Tibial artery (tissue), 4 donors: ENCODE measurements around the gene PTPRN2.
A peak's percentile ranks its signal among the peaks of the same experiment; 100 is the strongest.

ENCODE experiments used
- DNase-seq, 2 donors: peaks; one replicate each; pipeline ENCODE4 v3.0.0-alpha.2; 2019
- H3K27ac ChIP-seq, 2 donors: fragments of 200-600 bp; sonication (generic) in 1 of 2; 1 replicate in 1 of 2; 2 replicates in 1 of 2; pipeline ENCODE4 v1.5.1; 2018 to 2019; ENCODE audit warnings: mild to moderate bottlenecking in 1 of 2
- H3K27me3 ChIP-seq, 2 donors: fragments of 200-600 bp; sonication (generic) in 1 of 2; one replicate each; pipeline versions ENCODE4 v1.5.1 to v1.6.0; 2016 to 2019
- H3K36me3 ChIP-seq, 3 donors: fragments of 200-600 bp; sonication (generic) in 2 of 3; one replicate each; pipeline ENCODE4 v1.5.1; 2016 to 2019; ENCODE audit warnings: mild to moderate bottlenecking in 2 of 3
- H3K4me1 ChIP-seq, 4 donors: fragments of 200-600 bp; sonication (generic) in 2 of 4; 1 replicate in 3 of 4; 2 replicates in 1 of 4; pipeline ENCODE4 v1.5.1; 2016 to 2019
- H3K4me3 ChIP-seq, 2 donors: fragments of 200-600 bp; sonication (generic) in 1 of 2; 1 replicate in 1 of 2; 2 replicates in 1 of 2; pipeline ENCODE4 v1.5.1; 2018 to 2019; ENCODE audit warnings: mild to moderate bottlenecking in 2 of 2
- H3K9me3 ChIP-seq, 3 donors: fragments of 200-600 bp; sonication (generic) in 1 of 3; one replicate each; pipeline ENCODE4 v1.5.1; 2016 to 2019
- CTCF ChIP-seq, 2 experiments: fragments of 200-600 bp in 1 of 2; fragments of 450-650 bp in 1 of 2; IDR thresholded peaks; one replicate each; pipeline ENCODE4 v1.5.1; 2017 to 2019; ENCODE audit warnings: antibody characterized with exemption in 2 of 2, mild to moderate bottlenecking in 1 of 2, moderate library complexity in 1 of 2
- intact Hi-C: fragments of 100-400 bp; cut with DNase I; formaldehyde crosslinking; loops from one replicate; pipeline ENCODE4 v1.15.0; 2023; ENCODE audit warnings: low total_unique reads

The PTPRN2 gene

DNA sequence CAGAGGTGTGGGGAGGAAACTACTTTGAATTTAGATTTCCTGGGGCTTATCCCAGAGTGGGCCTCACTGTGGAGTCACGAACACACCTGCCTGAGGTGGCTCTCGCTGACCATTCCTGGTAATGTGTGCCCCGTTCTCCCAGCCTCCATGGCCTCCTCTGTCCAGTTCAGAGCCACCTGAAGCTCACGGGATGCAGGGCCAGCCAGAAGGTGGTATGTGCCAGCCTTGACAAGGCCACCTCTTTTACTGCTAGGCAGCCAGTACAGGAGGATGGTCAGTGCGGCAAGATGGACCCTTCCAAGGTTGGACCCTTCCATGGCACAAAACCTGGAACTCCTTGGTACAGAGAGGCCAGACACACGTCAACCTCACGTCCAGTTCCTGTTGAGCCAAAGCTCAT is 1040.5 kb downstream of the PTPRN2 start:
- no peak for TF ChIP-seq CTCF (IDR thresholded peaks at IDR 0.05)
- no peaks in the 10 kb centered on the region for H3K4me1 ChIP-seq
- intact Hi-C loops, result no loop called here
- DNase-seq, result peak; percentile 3 to 28
- no peaks in the 10 kb centered on the region for H3K9me3 ChIP-seq
- H3K27ac ChIP-seq, result no peak overlapping the region
- no peak overlapping the region for H3K4me3 ChIP-seq
- peaks cover 0 to 8% (median 5%) of the 10 kb centered on the region in 3 donors for H3K36me3 ChIP-seq
- peaks cover 0 to 13% of the 10 kb centered on the region in 2 donors for H3K27me3 ChIP-seq

GRCh38 chr7:157545681-157546060 is 1042.0 kb downstream of the PTPRN2 start:
- intact Hi-C loops, result no loop called here
- peak; percentile 2 to 28 for DNase-seq
- Histone ChIP-seq H3K9me3 (no peaks in the 10 kb centered on the region), H3K4me3 (no peak overlapping the region), H3K4me1 (no peaks in the 10 kb centered on the region), H3K36me3 (peaks cover 0 to 8% (median 5%) of the 10 kb centered on the region in 3 donors), H3K27ac (no peak overlapping the region), H3K27me3 (peaks cover 0 to 10% of the 10 kb centered on the region in 2 donors)
- TF ChIP-seq CTCF (IDR thresholded peaks at IDR 0.05), result no peak

DNA sequence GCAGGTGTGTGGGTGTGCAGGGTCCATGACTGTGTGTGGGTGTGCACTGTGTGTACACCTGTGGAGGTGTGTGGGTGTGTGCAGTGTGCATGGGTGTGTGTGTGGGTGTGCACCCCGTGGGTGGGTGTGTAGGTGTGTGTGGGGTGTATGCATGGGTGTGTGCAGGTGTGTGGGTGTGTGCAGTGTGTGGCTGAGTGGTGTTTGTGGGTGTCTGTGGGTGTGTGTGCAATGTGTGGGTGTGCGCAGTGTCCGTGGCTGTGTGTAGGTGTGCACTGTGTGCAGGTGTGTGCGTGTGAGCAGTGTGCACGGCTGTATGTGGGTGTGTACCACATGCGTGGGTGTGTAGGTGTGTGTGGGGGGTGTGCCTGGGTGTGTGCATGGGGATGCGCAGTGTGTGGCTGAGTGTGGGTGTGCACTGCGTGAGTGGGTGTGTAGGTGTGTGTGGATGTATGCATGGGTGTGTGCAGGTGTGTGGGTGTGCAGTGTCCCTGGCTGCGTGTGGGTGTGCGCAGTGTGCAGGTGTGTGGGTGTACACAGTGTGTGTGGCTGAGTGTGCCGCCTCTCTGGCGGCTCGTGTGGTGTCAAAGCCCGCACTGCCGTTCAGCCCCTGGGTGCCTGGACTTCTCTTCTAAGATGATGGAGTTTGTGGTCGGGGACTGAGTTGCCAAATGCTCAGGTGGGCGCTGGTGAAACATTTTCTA is 1042.5 kb downstream of the PTPRN2 start:
- intact Hi-C loops, result no loop called here
- H3K27me3 ChIP-seq, result peaks cover 0 to 4% of the 10 kb centered on the region in 2 donors
- TF ChIP-seq CTCF (IDR thresholded peaks at IDR 0.05), result no peak
- H3K9me3 ChIP-seq, result no peaks in the 10 kb centered on the region
- H3K4me3 ChIP-seq, result no peak overlapping the region
- H3K4me1 ChIP-seq, result no peaks in the 10 kb centered on the region
- peak; percentile 11 to 34 for DNase-seq
- H3K36me3 ChIP-seq, result peaks cover 0 to 8% (median 5%) of the 10 kb centered on the region in 3 donors
- no peak overlapping the region for H3K27ac ChIP-seq

DNA sequence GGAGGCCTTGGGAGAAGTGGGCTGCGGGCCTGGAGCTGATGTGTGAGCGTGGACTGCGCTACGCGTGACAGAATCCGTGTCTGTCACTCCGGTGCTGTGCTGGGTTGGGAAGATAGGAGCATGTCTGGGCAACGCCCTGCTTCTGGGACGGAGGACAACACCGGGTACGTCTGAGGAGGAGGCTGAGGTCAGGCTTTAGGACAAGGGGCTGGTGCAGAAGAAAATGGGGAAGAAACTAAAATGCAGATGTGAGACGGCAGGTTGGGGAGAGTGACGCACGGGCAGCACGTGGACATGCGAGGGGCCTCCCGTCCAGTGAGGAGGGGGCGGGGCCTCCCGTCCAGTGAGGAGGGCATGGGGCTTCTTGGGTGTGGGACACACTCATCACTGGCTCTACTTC is 1043.4 kb downstream of the PTPRN2 start:
- Histone ChIP-seq H3K36me3 (peaks cover 0 to 8% (median 5%) of the 10 kb centered on the region in 3 donors), H3K27ac (no peak overlapping the region), H3K4me1 (no peaks in the 10 kb centered on the region), H3K4me3 (no peak overlapping the region), H3K9me3 (no peaks in the 10 kb centered on the region), H3K27me3 (peaks cover 0 to 3% of the 10 kb centered on the region in 2 donors)
- intact Hi-C loops, result no loop called here
- peak in 1 of 2 donors; percentile 27 for DNase-seq
- TF ChIP-seq CTCF (IDR thresholded peaks at IDR 0.05), result no peak

DNA sequence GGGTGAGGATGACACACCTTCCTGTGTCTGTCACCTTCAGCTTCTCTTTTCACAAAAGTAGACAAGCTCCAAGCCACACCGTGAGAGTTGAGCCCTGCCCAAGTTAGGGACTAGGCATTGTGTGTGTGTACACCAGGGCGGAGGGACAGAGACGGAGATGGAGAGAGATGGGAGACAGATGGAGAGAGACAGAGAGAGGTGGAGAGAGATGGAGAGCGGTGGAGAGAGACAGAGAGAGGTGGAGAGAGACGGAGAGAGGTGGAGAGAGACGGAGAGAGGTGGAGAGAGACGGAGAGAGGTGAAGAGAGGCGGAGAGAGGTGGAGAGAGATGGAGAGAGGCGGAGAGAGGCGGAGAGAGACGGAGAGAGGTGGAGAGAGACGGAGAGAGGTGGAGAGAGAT is 1043.8 kb downstream of the PTPRN2 start:
- Histone ChIP-seq H3K4me3 (no peak overlapping the region), H3K27me3 (peaks cover 0 to 3% of the 10 kb centered on the region in 2 donors), H3K36me3 (peaks cover 0 to 8% (median 5%) of the 10 kb centered on the region in 3 donors), H3K9me3 (no peaks in the 10 kb centered on the region), H3K27ac (no peak overlapping the region), H3K4me1 (no peaks in the 10 kb centered on the region)
- intact Hi-C loops, result no loop called here
- DNase-seq, result no peak
- no peak for TF ChIP-seq CTCF (IDR thresholded peaks at IDR 0.05)
